Fibroblast of lung (primary cell): ENCODE measurements around the gene ZFAND5. TPM values are rescaled to one million over a fixed set of nuclear protein-coding genes. Genes with fewer than 3 reads are reported as not detected.

ENCODE experiments used
- DNase-seq, 2 donors: peaks; one replicate each; pipeline versions ENCODE4 v3.0.0 to v3.0.0-alpha.2; 2010; ENCODE audit warnings: low read depth in 2 of 2
- H2AFZ ChIP-seq: 2 replicates; pipeline ENCODE4 v1.5.1; 2012; ENCODE audit warnings: low read length, control low read depth, inconsistent platforms
- H3K27ac ChIP-seq: 2 replicates; pipeline ENCODE4 v1.5.1; 2011; ENCODE audit warnings: low read length, control low read depth; ENCODE audit not compliant: insufficient read depth
- H3K27me3 ChIP-seq: 2 replicates; pipeline ENCODE4 v1.5.1; 2011; ENCODE audit warnings: mild to moderate bottlenecking, low read length; ENCODE audit not compliant: control insufficient read depth, insufficient read depth
- H3K36me3 ChIP-seq: 2 replicates; pipeline ENCODE4 v1.5.1; 2011; ENCODE audit warnings: low read length; ENCODE audit not compliant: control insufficient read depth, insufficient read depth
- H3K4me1 ChIP-seq: 2 replicates; pipeline ENCODE4 v1.5.1; 2011; ENCODE audit warnings: low read length; ENCODE audit not compliant: control insufficient read depth, insufficient read depth; ENCODE audit errors: extremely low read depth
- H3K4me2 ChIP-seq: 2 replicates; pipeline ENCODE4 v1.5.1; 2011; ENCODE audit warnings: low read length, control low read depth; ENCODE audit not compliant: insufficient read depth; ENCODE audit errors: extremely low read depth
- H3K4me3 ChIP-seq, 4 experiments: fragments of 200-600 bp in 1 of 4; sonication (generic) in 1 of 4; replicated peaks in 1 of 4; 2 replicates each; pipeline ENCODE4 v1.5.1; 2011 to 2016; ENCODE audit warnings: low read length in 4 of 4, low read depth in 3 of 4, mild to moderate bottlenecking in 3 of 4, control low read depth in 2 of 4, inconsistent platforms in 1 of 4, mixed read lengths in 1 of 4; ENCODE audit not compliant: insufficient read depth in 1 of 4; ENCODE audit errors: control extremely low read depth in 1 of 4
- H3K79me2 ChIP-seq: 2 replicates; pipeline ENCODE4 v1.5.1; 2012; ENCODE audit warnings: mild to moderate bottlenecking, low read length, inconsistent platforms; ENCODE audit not compliant: control insufficient read depth, insufficient read depth
- H3K9ac ChIP-seq: 2 replicates; pipeline ENCODE4 v1.5.1; 2011; ENCODE audit warnings: mild to moderate bottlenecking, low read length, control low read depth; ENCODE audit not compliant: insufficient read depth
- H3K9me3 ChIP-seq: 2 replicates; pipeline ENCODE4 v1.5.1; 2012; ENCODE audit warnings: low read depth, low read length; ENCODE audit not compliant: control insufficient read depth, insufficient read depth
- H4K20me1 ChIP-seq: 2 replicates; pipeline ENCODE4 v1.5.1; 2011; ENCODE audit warnings: low read length; ENCODE audit not compliant: control insufficient read depth, insufficient read depth; ENCODE audit errors: extremely low read depth
- EZH2 ChIP-seq: IDR thresholded peaks from 2 replicates; pipeline ENCODE4 v1.5.1; 2012; ENCODE audit warnings: low read length, control low read depth, mild to moderate bottlenecking; ENCODE audit errors: missing control alignments
- polyA plus RNA-seq, 2 donors: library from polyadenylated mRNA; depleted of rRNA in 1 of 2; stranded (reverse) in 1 of 2; unstranded in 1 of 2; fragments of >200 nt; gene quantifications; 2 replicates each; pipeline ENCODE4 v1.2.1, GENCODE V29; 2011 to 2012; ENCODE audit warnings: missing spikeins in 1 of 2
- total RNA-seq: library from RNA; depleted of rRNA; stranded (reverse); fragments of >200 nt; gene quantifications from 2 replicates; pipeline ENCODE4 v1.2.1, GENCODE V29; 2014
- TF ChIP-seq, protein P1 (sequence below), 2 donors: IDR thresholded peaks in 1 of 2; conservative IDR thresholded peaks in 1 of 2; 1 replicate in 1 of 2; 2 replicates in 1 of 2; pipeline ENCODE4 v1.5.1; 2011 to 2012; ENCODE audit warnings: low read length in 2 of 2, control low read depth in 1 of 2, inconsistent platforms in 1 of 2, low read depth in 1 of 2, mild to moderate bottlenecking in 1 of 2

Gene ZFAND5
- total and polyA plus RNA-seq, 2 donors (not counting 1 experiment from before 2014, with no cell fraction given) = 153 to 159 TPM

DNA sequence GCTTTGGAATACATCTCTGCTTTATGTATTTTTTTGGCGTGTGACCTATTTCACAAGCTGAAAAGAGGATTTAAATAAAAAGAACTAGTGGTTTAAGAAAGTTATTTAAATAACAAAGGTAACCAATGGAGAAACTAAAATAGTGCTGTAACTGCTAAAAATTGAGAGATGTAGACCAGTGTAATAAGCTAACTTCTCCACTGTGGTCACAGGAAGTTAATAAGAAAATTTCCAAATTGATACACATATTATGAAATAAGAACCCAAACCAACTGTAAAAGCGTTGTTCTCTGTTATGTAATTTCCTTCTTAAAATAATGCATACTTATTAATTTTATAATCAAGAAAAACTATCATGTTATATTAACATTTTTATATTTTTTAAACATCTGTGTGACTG is 29.1 kb upstream of the ZFAND5 start:
- H3K4me3 ChIP-seq = no peak overlapping the region
- H3K27me3 ChIP-seq = no peaks in the 10 kb centered on the region
- no peak overlapping the region for H3K4me2 ChIP-seq
- no peak overlapping the region for H3K27ac ChIP-seq
- no peak overlapping the region for H2AFZ ChIP-seq
- H3K79me2 ChIP-seq = no peaks in the 10 kb centered on the region
- no peaks in the 10 kb centered on the region for H3K36me3 ChIP-seq
- H3K9ac ChIP-seq = no peak overlapping the region
- no peak for DNase-seq
- H3K9me3 ChIP-seq = no peaks in the 10 kb centered on the region
- H4K20me1 ChIP-seq = no peaks in the 10 kb centered on the region
- TF ChIP-seq, protein P1, sequence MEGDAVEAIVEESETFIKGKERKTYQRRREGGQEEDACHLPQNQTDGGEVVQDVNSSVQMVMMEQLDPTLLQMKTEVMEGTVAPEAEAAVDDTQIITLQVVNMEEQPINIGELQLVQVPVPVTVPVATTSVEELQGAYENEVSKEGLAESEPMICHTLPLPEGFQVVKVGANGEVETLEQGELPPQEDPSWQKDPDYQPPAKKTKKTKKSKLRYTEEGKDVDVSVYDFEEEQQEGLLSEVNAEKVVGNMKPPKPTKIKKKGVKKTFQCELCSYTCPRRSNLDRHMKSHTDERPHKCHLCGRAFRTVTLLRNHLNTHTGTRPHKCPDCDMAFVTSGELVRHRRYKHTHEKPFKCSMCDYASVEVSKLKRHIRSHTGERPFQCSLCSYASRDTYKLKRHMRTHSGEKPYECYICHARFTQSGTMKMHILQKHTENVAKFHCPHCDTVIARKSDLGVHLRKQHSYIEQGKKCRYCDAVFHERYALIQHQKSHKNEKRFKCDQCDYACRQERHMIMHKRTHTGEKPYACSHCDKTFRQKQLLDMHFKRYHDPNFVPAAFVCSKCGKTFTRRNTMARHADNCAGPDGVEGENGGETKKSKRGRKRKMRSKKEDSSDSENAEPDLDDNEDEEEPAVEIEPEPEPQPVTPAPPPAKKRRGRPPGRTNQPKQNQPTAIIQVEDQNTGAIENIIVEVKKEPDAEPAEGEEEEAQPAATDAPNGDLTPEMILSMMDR (conservative IDR thresholded peaks at IDR 0.05 in 1 of 2, IDR thresholded peaks at IDR 0.05 in 1 of 2; ENCODE audit: low read depth in 1 of 2, low read length in 2 of 2) = no peak
- no peak for TF ChIP-seq EZH2
- H3K4me1 ChIP-seq = peaks cover 2% of the 10 kb centered on the region

DNA sequence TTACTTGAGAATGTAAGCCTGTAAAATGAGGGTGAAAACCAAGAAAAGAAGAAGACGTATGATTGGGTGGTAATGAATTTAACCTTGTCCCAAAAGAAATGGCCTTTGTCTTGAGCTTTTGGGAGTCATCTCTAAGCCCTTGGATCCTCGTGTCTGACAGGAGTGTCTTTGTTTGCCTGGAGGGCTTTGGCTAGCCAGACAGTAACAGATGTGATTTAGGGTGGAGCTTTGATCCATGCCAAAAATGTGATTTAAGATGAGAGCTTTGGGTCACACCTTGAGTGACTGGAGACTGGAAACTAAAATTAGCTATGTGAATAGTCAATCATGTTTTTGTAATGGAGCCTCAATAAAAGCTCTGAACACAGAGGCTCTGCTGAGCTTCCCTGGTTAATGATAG is 25.9 kb upstream of the ZFAND5 start:
- Histone ChIP-seq H3K9me3 (no peaks in the 10 kb centered on the region), H3K4me3 (no peak overlapping the region), H3K9ac (no peak overlapping the region), H4K20me1 (no peaks in the 10 kb centered on the region), H3K27me3 (no peaks in the 10 kb centered on the region), H2AFZ (no peak overlapping the region), H3K4me2 (no peak overlapping the region), H3K4me1 (no peaks in the 10 kb centered on the region), H3K27ac (no peak overlapping the region), H3K79me2 (no peaks in the 10 kb centered on the region), H3K36me3 (no peaks in the 10 kb centered on the region)
- TF ChIP-seq EZH2 = no peak
- TF ChIP-seq, protein P1 (conservative IDR thresholded peaks at IDR 0.05 in 1 of 2, IDR thresholded peaks at IDR 0.05 in 1 of 2; ENCODE audit: low read depth in 1 of 2, low read length in 2 of 2) = no peak
- DNase-seq = no peak

DNA sequence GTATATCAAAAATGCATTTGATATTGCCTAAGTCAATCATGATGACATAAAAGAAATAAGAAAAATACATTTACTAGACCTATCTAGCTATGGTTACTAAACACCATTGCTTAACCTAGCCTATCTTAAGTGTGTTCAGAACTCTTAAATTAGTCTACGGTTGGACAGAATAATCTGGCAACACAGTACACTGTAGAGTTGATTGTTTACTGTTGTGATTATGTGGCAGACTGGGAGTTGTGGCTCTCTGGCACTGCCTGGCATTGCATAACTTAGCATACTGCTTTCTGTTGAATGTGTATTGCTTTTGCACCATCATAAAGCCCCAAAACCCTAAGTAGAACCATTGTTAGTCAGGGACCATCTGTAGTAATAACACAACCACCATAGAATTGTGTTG is 21.2 kb upstream of the ZFAND5 start:
- Histone ChIP-seq H4K20me1 (no peaks in the 10 kb centered on the region), H3K79me2 (no peaks in the 10 kb centered on the region), H3K27me3 (no peaks in the 10 kb centered on the region), H3K4me3 (no peak overlapping the region), H3K27ac (no peak overlapping the region), H3K36me3 (no peaks in the 10 kb centered on the region), H3K9me3 (no peaks in the 10 kb centered on the region), H3K9ac (no peak overlapping the region), H3K4me2 (no peak overlapping the region), H3K4me1 (peaks cover 7% of the 10 kb centered on the region), H2AFZ (no peak overlapping the region)
- no peak for DNase-seq
- TF ChIP-seq, protein P1 (conservative IDR thresholded peaks at IDR 0.05 in 1 of 2, IDR thresholded peaks at IDR 0.05 in 1 of 2; ENCODE audit: low read depth in 1 of 2, low read length in 2 of 2) = no peak
- TF ChIP-seq EZH2 = no peak
